IMR-90 (cell line): ENCODE results near the gene HOXD12. TPM values are rescaled to one million over a fixed set of nuclear protein-coding genes. Genes with fewer than 3 reads are reported as not detected.

Source experiments
- ATAC-seq: fragments of 200-7000 bp; cut with Tn5 transposase; 2 replicates; pipeline ENCODE4 v1.9.1; 2020; ENCODE audit warnings: low read depth, mild to moderate bottlenecking, moderate library complexity
- BruUV-seq: library from RNA; stranded (reverse); fragments of 400-500 nt; replicated peaks from 2 replicates; lab custom pipeline; 2021; lab: Mats Ljungman, UMichigan
- CTCF ChIA-PET: fragments of 300-600 bp; formaldehyde crosslinking; extraction: SDS; loops from one replicate; lab custom pipeline; 2021; ENCODE audit warnings: antibody characterized with exemption; lab: Yijun Ruan, JAX
- POLR2A ChIA-PET: fragments of 300-600 bp; sonication (Branson Sonifier 250); formaldehyde crosslinking; loops from one replicate; lab custom pipeline; 2022; ENCODE audit warnings: antibody characterized with exemption; ENCODE audit not compliant: unreplicated experiment; lab: Charles Lee
- DNase-seq: peaks from one replicate; pipeline ENCODE4 v3.0.0; 2013
- H2AFZ ChIP-seq: replicated peaks from 2 replicates; pipeline ENCODE3; 2013; ENCODE audit warnings: low read length, mild to moderate bottlenecking; ENCODE audit not compliant: poor library complexity
- H2AK5ac ChIP-seq: 2 replicates; pipeline ENCODE4 v1.6.1; 2013; ENCODE audit warnings: low read depth, low read length, inconsistent platforms
- H2AK9ac ChIP-seq: replicated peaks from 2 replicates; pipeline ENCODE3; 2013; ENCODE audit warnings: mild to moderate bottlenecking, low read depth, low read length, moderate library complexity; ENCODE audit not compliant: poor library complexity
- H2BK120ac ChIP-seq: 2 replicates; pipeline ENCODE4 v1.6.1; 2013; ENCODE audit warnings: low read depth, low read length, inconsistent platforms
- H2BK15ac ChIP-seq: 3 replicates; pipeline ENCODE4 v1.6.1; 2013; ENCODE audit warnings: low read depth, low read length, inconsistent platforms
- H2BK20ac ChIP-seq: 2 replicates; pipeline ENCODE4 v1.6.1; 2013; ENCODE audit warnings: low read depth, mild to moderate bottlenecking, inconsistent platforms, low read length, moderate library complexity
- H2BK5ac ChIP-seq: 2 replicates; pipeline ENCODE4 v1.6.1; 2013; ENCODE audit warnings: mild to moderate bottlenecking, low read depth, low read length, inconsistent platforms; ENCODE audit not compliant: poor library complexity, severe bottlenecking
- H3K14ac ChIP-seq: replicated peaks from 2 replicates; pipeline ENCODE4 v1.6.1; 2013; ENCODE audit warnings: low read depth, low read length, inconsistent platforms
- H3K18ac ChIP-seq: 2 replicates; pipeline ENCODE4 v1.6.1; 2013; ENCODE audit warnings: low read depth, low read length, control low read depth
- H3K23ac ChIP-seq: 2 replicates; pipeline ENCODE4 v1.6.1; 2013; ENCODE audit warnings: low read depth, low read length, inconsistent platforms
- H3K27ac ChIP-seq: 2 replicates; pipeline ENCODE4 v1.5.1; 2013; ENCODE audit warnings: mild to moderate bottlenecking, control low read depth, low read length; ENCODE audit not compliant: insufficient read depth
- H3K27me3 ChIP-seq: 2 replicates; pipeline ENCODE4 v1.6.1; 2013; ENCODE audit warnings: low read length; ENCODE audit not compliant: control insufficient read depth, insufficient read depth
- H3K36me3 ChIP-seq: 2 replicates; pipeline ENCODE4 v1.6.1; 2013; ENCODE audit warnings: low read length, mixed read lengths; ENCODE audit not compliant: control insufficient read depth, insufficient read depth
- H3K4ac ChIP-seq: 2 replicates; pipeline ENCODE4 v1.6.1; 2013; ENCODE audit warnings: low read depth, low read length, inconsistent platforms
- H3K4me1 ChIP-seq: 2 replicates; pipeline ENCODE4 v1.6.1; 2013; ENCODE audit warnings: low read length, mixed read lengths; ENCODE audit not compliant: control insufficient read depth, insufficient read depth
- H3K4me2 ChIP-seq: 2 replicates; pipeline ENCODE4 v1.6.1; 2013; ENCODE audit warnings: low read depth, mild to moderate bottlenecking, control low read depth, low read length, moderate library complexity
- H3K4me3 ChIP-seq: 2 replicates; pipeline ENCODE4 v1.5.1; 2013; ENCODE audit warnings: low read depth, mild to moderate bottlenecking, control low read depth, low read length, moderate library complexity; ENCODE audit not compliant: insufficient read depth
- H3K56ac ChIP-seq: 2 replicates; pipeline ENCODE4 v1.6.1; 2013; ENCODE audit warnings: low read length, inconsistent platforms; ENCODE audit not compliant: insufficient read depth; ENCODE audit errors: extremely low read depth
- H3K79me1 ChIP-seq, 2 experiments: 2 replicates each; pipeline ENCODE4 v1.6.1; 2013; ENCODE audit warnings: low read length in 2 of 2, inconsistent platforms in 1 of 2, low read depth in 1 of 2
- H3K9ac ChIP-seq: 2 replicates; pipeline ENCODE4 v1.6.1; 2013; ENCODE audit warnings: low read depth, low read length, control low read depth
- H3K9me1 ChIP-seq: 2 replicates; pipeline ENCODE4 v1.6.1; 2013; ENCODE audit warnings: low read length, inconsistent platforms; ENCODE audit not compliant: insufficient read depth
- H3K9me3 ChIP-seq: 2 replicates; pipeline ENCODE4 v1.6.1; 2013; ENCODE audit warnings: low read length; ENCODE audit not compliant: control insufficient read depth, insufficient read depth
- H4K20me1 ChIP-seq: 2 replicates; pipeline ENCODE4 v1.6.1; 2013; ENCODE audit warnings: low read length, inconsistent platforms; ENCODE audit not compliant: insufficient read depth
- H4K5ac ChIP-seq: 2 replicates; pipeline ENCODE4 v1.6.1; 2013; ENCODE audit warnings: mild to moderate bottlenecking, low read depth, low read length, control low read depth
- H4K8ac ChIP-seq, 2 experiments: 2 replicates each; pipeline ENCODE4 v1.6.1; 2013; ENCODE audit warnings: low read depth in 2 of 2, low read length in 2 of 2, control low read depth in 1 of 2, inconsistent platforms in 1 of 2
- H4K91ac ChIP-seq: 2 replicates; pipeline ENCODE4 v1.6.1; 2013; ENCODE audit warnings: low read depth, low read length, inconsistent platforms; ENCODE audit not compliant: insufficient read depth
- BHLHE40 ChIP-seq: fragments of 150-350 bp; IDR thresholded peaks from 2 replicates; pipeline ENCODE4 v1.6.1; 2016; ENCODE audit warnings: mild to moderate bottlenecking, low read depth, low read length
- CEBPB ChIP-seq: IDR thresholded peaks from 2 replicates; pipeline ENCODE4 v1.6.1; 2012; ENCODE audit warnings: low read depth, low read length, improper control_type of control experiment
- CHD1 ChIP-seq: IDR thresholded peaks from 2 replicates; pipeline ENCODE4 v1.6.1; 2012; ENCODE audit warnings: low read depth, low read length, improper control_type of control experiment
- CTCF ChIP-seq: conservative IDR thresholded peaks from 2 replicates; pipeline ENCODE4 v1.5.1; 2012; ENCODE audit warnings: mild to moderate bottlenecking, low read depth, low read length, improper control_type of control experiment
- ELK1 ChIP-seq: fragments of 150-350 bp; IDR thresholded peaks from 2 replicates; pipeline ENCODE4 v1.6.1; 2016; ENCODE audit warnings: low read depth, mild to moderate bottlenecking, low read length, moderate library complexity, borderline replicate concordance
- FOS ChIP-seq: fragments of 150-350 bp; IDR thresholded peaks from 2 replicates; pipeline ENCODE4 v1.6.1; 2016; ENCODE audit warnings: low read depth, low read length
- MAFK ChIP-seq: IDR thresholded peaks from 2 replicates; pipeline ENCODE4 v1.6.1; 2012; ENCODE audit warnings: low read depth, low read length, improper control_type of control experiment
- MAZ ChIP-seq: IDR thresholded peaks from 2 replicates; pipeline ENCODE4 v1.6.1; 2012; ENCODE audit warnings: low read depth, mild to moderate bottlenecking, low read length, improper control_type of control experiment, moderate library complexity, borderline replicate concordance
- MXI1 ChIP-seq: IDR thresholded peaks from 2 replicates; pipeline ENCODE4 v1.6.1; 2012; ENCODE audit warnings: low read depth, mild to moderate bottlenecking, low read length, moderate library complexity, borderline replicate concordance
- NFE2L2 ChIP-seq: fragments of 150-350 bp; IDR thresholded peaks from 2 replicates; pipeline ENCODE4 v1.6.1; 2016; ENCODE audit warnings: low read depth, mild to moderate bottlenecking, low read length
- RAD21 ChIP-seq: IDR thresholded peaks from 2 replicates; pipeline ENCODE4 v1.6.1; 2012; ENCODE audit warnings: low read length, improper control_type of control experiment
- RCOR1 ChIP-seq: IDR thresholded peaks from 2 replicates; pipeline ENCODE4 v1.6.1; 2012; ENCODE audit warnings: mild to moderate bottlenecking, low read length, improper control_type of control experiment; ENCODE audit not compliant: insufficient replicate concordance
- SMC3 ChIP-seq: fragments of 150-350 bp; IDR thresholded peaks from 2 replicates; pipeline ENCODE4 v1.6.1; 2016; ENCODE audit warnings: low read depth, mild to moderate bottlenecking, antibody characterized with exemption, low read length, moderate library complexity
- USF2 ChIP-seq: fragments of 150-350 bp; IDR thresholded peaks from 2 replicates; pipeline ENCODE4 v1.6.1; 2017; ENCODE audit warnings: mild to moderate bottlenecking, antibody characterized with exemption, low read length, low read depth
- WGBS, 2 experiments: methylation state at CpG; one replicate each; pipeline versions ENCODE4 v1.1.5 to v1.1.7; 2013; ENCODE audit warnings: missing lambda C conversion rate in 2 of 2; ENCODE audit not compliant: insufficient read length in 1 of 2; ENCODE audit errors: extremely low coverage in 2 of 2; 5-methylcytosine and 5-hydroxymethylcytosine counted together
- dilution Hi-C: fragments of 300-500 bp; cut with HindIII; formaldehyde crosslinking; loops from one replicate; pipeline ENCODE4 v1.14.3; 2018; ENCODE audit warnings: low sequenced_read_pairs; ENCODE audit not compliant: unreplicated experiment
- in situ Hi-C: fragments of 300-500 bp; cut with MboI; formaldehyde crosslinking; loops from 3 replicates; pipeline ENCODE4 v1.14.3; 2019; ENCODE audit warnings: low sequenced_read_pairs, inconsistent platforms, mixed read lengths
- intact Hi-C: fragments of 100-400 bp; cut with micrococcal nuclease; formaldehyde crosslinking; loops from 2 replicates; pipeline ENCODE4 v1.10.0; 2022
- polyA plus RNA-seq, 3 experiments: library from polyadenylated mRNA; depleted of rRNA; stranded (reverse); fragments of >200 nt; gene quantifications; 2 replicates each; pipeline ENCODE4 v1.2.3, GENCODE V29; 2012; ENCODE audit warnings: low replicate concordance in 1 of 3
- total RNA-seq: library from RNA; depleted of rRNA; stranded (reverse); fragments of >200 nt; gene quantifications from 2 replicates; pipeline ENCODE4 v1.2.3, GENCODE V29; 2012

HOXD12 gene
- total and polyA plus RNA-seq, 2 of the 4 experiments (the other 2 are of a cell fraction), result not detected

- intact Hi-C loops (no loop called here), in situ Hi-C loops (no loop called here), dilution Hi-C loops (no loop called here)
- no peaks in the 10 kb centered on the region for H3K4me1 ChIP-seq
- H4K5ac ChIP-seq, result no peak overlapping the region
- H3K27ac ChIP-seq, result no peak overlapping the region
- H3K4me2 ChIP-seq, result no peak overlapping the region
- H3K9ac ChIP-seq, result no peak overlapping the region
- no TSS peak for BruUV-seq
- no peaks in the 10 kb centered on the region for H3K9me1 ChIP-seq
- no peak overlapping the region for H2BK15ac ChIP-seq
- no peak overlapping the region for H3K23ac ChIP-seq
- H3K79me1 ChIP-seq, result no peaks in the 10 kb centered on the region
- DNase-seq (no peak), ATAC-seq (no peak)
- no peaks in the 10 kb centered on the region for H4K20me1 ChIP-seq
- ChIA-PET POLR2A (no interaction called here), CTCF (no interaction called here)
- TF ChIP-seq MAFK, result no peak
- TF ChIP-seq BHLHE40, result no peak
- TF ChIP-seq SMC3, result no peak
- no peak for TF ChIP-seq MAZ
- TF ChIP-seq RCOR1, result no peak
- no peak for TF ChIP-seq NFE2L2
- TF ChIP-seq FOS, result no peak
- TF ChIP-seq CTCF, result no peak
- TF ChIP-seq ELK1, result no peak
- no peak for TF ChIP-seq USF2
- TF ChIP-seq RAD21, result no peak
- no peak for TF ChIP-seq CHD1
- TF ChIP-seq MXI1, result no peak
- TF ChIP-seq CEBPB, result no peak
- H3K56ac ChIP-seq, result no peak overlapping the region
- no peak overlapping the region for H3K4ac ChIP-seq
- peaks cover 8% of the 10 kb centered on the region for H3K9me3 ChIP-seq
- H3K27me3 ChIP-seq, result peaks cover 81% of the 10 kb centered on the region
- no peak overlapping the region for H4K91ac ChIP-seq
- H4K8ac ChIP-seq, result no peak overlapping the region
- H2AK9ac ChIP-seq, result no peak overlapping the region
- H2BK5ac ChIP-seq, result no peak overlapping the region
- WGBS, 2 experiments, result 20% methylated on average over 1 of the region's 11 CpGs; no CpG with 5 or more reads in 1 of the 2 experiments
- no peak overlapping the region for H3K4me3 ChIP-seq
- H3K36me3 ChIP-seq, result no peaks in the 10 kb centered on the region
- H3K18ac ChIP-seq, result no peak overlapping the region
- no peak overlapping the region for H2BK120ac ChIP-seq
- H3K14ac ChIP-seq, result no peak overlapping the region
- H2BK20ac ChIP-seq, result no peak overlapping the region
- no peak overlapping the region for H2AK5ac ChIP-seq
- no peak overlapping the region for H2AFZ ChIP-seq
Measured at GRCh38 chr2:176148751-176149421, 49.3 kb downstream of the HOXD12 start.
